HepG2 (cell line): ENCODE results near the gene EPB41L1. TPM values are rescaled to one million over a fixed set of nuclear protein-coding genes. Genes with fewer than 3 reads are reported as not detected.
A peak's percentile ranks its signal among the peaks of the same experiment; 100 is the strongest.

Source experiments
- HIVEP1 ChIP-seq: sonication (generic); formaldehyde crosslinking; IDR thresholded peaks from 2 replicates; pipeline ENCODE4 v1.4.0; 2020; ENCODE audit warnings: mild to moderate bottlenecking, missing genetic modification reagents
- KMT2B ChIP-seq: IDR thresholded peaks from 2 replicates; pipeline ENCODE4 v1.6.1; 2016; ENCODE audit warnings: missing genetic modification reagents, missing compliant biosample characterization
- MAFK ChIP-seq, 2 experiments: IDR thresholded peaks in 1 of 2; conservative IDR thresholded peaks in 1 of 2; 2 replicates each; pipeline ENCODE4 v1.6.1; 2011; ENCODE audit warnings: improper control_type of control experiment in 2 of 2, low read length in 2 of 2
- NFE2L2 ChIP-seq: fragments of 150-350 bp; IDR thresholded peaks from 2 replicates; pipeline ENCODE4 v1.6.1; 2014; ENCODE audit warnings: low read length
- SNAI1 ChIP-seq: sonication (generic); formaldehyde crosslinking; IDR thresholded peaks from 2 replicates; pipeline ENCODE4 v1.5.0; 2020; ENCODE audit warnings: mild to moderate bottlenecking, missing genetic modification reagents, borderline replicate concordance
- ZNF329 ChIP-seq: sonication (generic); formaldehyde crosslinking; IDR thresholded peaks from 2 replicates; pipeline ENCODE4 v1.9.0; 2021; ENCODE audit warnings: low read depth, mild to moderate bottlenecking, missing genetic modification reagents
- ZNF441 ChIP-seq: sonication (generic); formaldehyde crosslinking; IDR thresholded peaks from 2 replicates; pipeline ENCODE4 v1.7.0; 2021; ENCODE audit warnings: missing genetic modification reagents, borderline replicate concordance
- ZNF552 ChIP-seq: sonication (generic); formaldehyde crosslinking; IDR thresholded peaks from 2 replicates; pipeline ENCODE4 v1.9.0; 2022; ENCODE audit warnings: missing genetic modification reagents, mild to moderate bottlenecking, borderline replicate concordance
- ZNF605 ChIP-seq: sonication (generic); formaldehyde crosslinking; IDR thresholded peaks from 2 replicates; pipeline ENCODE4 v1.8.0; 2022; ENCODE audit warnings: mild to moderate bottlenecking, missing genetic modification reagents
- ZNF607 ChIP-seq: sonication (generic); formaldehyde crosslinking; IDR thresholded peaks from 2 replicates; pipeline ENCODE4 v1.5.1; 2020; ENCODE audit warnings: missing genetic modification reagents, mild to moderate bottlenecking, borderline replicate concordance
- ZNF687 ChIP-seq: sonication (generic); formaldehyde crosslinking; IDR thresholded peaks from 2 replicates; pipeline ENCODE4 v1.5.1; 2020; ENCODE audit warnings: mild to moderate bottlenecking, missing genetic modification reagents, moderate library complexity
- ZSCAN22 ChIP-seq: sonication (generic); formaldehyde crosslinking; IDR thresholded peaks from 2 replicates; pipeline ENCODE4 v1.4.0; 2020; ENCODE audit warnings: mild to moderate bottlenecking, missing genetic modification reagents
- ZXDC ChIP-seq: sonication (generic); formaldehyde crosslinking; IDR thresholded peaks from 2 replicates; pipeline ENCODE4 v1.5.0; 2020; ENCODE audit warnings: mild to moderate bottlenecking, missing genetic modification reagents
- polyA plus RNA-seq, 8 experiments: library from polyadenylated mRNA; depleted of rRNA in 3 of 8; stranded (reverse) in 7 of 8; unstranded in 1 of 8; fragments of >200 nt; fragmentation: Illumina TruSeq in 4 of 8; extraction: Trizol in 4 of 8; gene quantifications; 2 replicates each; pipeline versions ENCODE4 v1.2.1 to v1.2.3, GENCODE V29; 2011 to 2016; ENCODE audit warnings: low read depth in 4 of 8, missing spikeins in 1 of 8, mixed read lengths in 1 of 8; ENCODE audit not compliant: insufficient read depth in 1 of 8
- total RNA-seq, 5 experiments: library from RNA; depleted of rRNA; stranded (reverse); fragments of >200 nt; fragmentation: Illumina TruSeq; extraction: Trizol; gene quantifications; 2 replicates each; pipeline ENCODE4 v1.2.3, GENCODE V29; 2016; ENCODE audit warnings: low read depth in 1 of 5
- TF ChIP-seq, protein P1 (sequence below): IDR thresholded peaks from 2 replicates; pipeline ENCODE4 v1.6.1; 2016

The EPB41L1 gene
- total and polyA plus RNA-seq, 2 of the 13 experiments (the other 11 are each of a cell fraction or from before 2014, with no cell fraction given): 16.7 to 39.0 TPM

DNA sequence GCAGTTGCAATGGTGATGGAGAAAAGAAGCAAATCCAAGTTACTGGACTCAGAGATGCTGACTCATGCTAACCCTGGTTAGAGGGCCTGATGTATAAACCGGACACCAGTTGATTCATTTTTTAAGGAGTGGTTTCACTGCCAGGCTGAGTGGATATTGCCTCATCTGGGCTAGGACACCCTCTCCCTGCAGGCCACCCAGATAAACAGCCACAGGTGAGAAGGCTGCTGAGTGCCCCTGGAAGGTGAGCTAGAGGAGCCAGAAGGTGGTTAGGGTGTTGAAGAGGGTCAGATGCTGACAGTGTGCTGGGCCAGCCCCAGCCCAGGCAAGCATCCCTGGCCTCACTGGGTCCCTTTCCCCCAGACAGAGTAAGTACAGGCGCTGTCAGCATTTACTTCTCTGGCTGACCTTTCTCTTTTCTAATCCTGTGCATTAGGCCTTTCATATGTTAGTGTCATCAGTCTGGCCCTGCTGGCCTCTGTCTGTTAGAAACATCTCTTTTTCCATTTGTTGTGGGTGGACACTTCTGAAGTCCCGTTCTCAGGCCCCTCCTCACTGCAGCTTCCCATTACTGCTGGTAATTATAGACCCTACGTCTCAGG, 13.5 kb downstream of the EPB41L1 start (continued):
- TF ChIP-seq ZNF552 (CRISPR knock-in tag) (no peak), ZNF441 (no peak), ZNF687 (CRISPR knock-in tag) (0 out of 2 replicates have a peak, but pooled peaks have one; percentile 18), MAFK (conservative IDR thresholded peaks at IDR 0.05 in 1 of 2, IDR thresholded peaks at IDR 0.05 in 1 of 2; ENCODE audit: low read length in 2 of 2) (peak; percentile 71 to 84), KMT2B (CRISPR knock-in tag) (no peak), ZNF329 (no peak), NFE2L2 (peak; percentile 77), ZSCAN22 (CRISPR knock-in tag) (no peak), SNAI1 (CRISPR knock-in tag) (0 out of 2 replicates have a peak, but pooled peaks have one; percentile 30), ZNF607 (CRISPR knock-in tag) (no peak), ZXDC (CRISPR knock-in tag) (0 out of 2 replicates have a peak, but pooled peaks have one; percentile 23), ZNF605 (CRISPR knock-in tag) (0 out of 2 replicates have a peak, but pooled peaks have one; percentile 37), HIVEP1 (CRISPR knock-in tag) (no peak)
- TF ChIP-seq, protein P1, sequence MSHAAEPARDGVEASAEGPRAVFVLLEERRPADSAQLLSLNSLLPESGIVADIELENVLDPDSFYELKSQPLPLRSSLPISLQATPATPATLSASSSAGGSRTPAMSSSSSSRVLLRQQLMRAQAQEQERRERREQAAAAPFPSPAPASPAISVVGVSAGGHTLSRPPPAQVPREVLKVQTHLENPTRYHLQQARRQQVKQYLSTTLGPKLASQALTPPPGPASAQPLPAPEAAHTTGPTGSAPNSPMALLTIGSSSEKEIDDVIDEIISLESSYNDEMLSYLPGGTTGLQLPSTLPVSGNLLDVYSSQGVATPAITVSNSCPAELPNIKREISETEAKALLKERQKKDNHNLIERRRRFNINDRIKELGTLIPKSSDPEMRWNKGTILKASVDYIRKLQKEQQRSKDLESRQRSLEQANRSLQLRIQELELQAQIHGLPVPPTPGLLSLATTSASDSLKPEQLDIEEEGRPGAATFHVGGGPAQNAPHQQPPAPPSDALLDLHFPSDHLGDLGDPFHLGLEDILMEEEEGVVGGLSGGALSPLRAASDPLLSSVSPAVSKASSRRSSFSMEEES (CRISPR knock-in tag): no peak
